Measurements from ENCODE around the gene UBE2L5.
A peak's percentile ranks its signal among the peaks of the same experiment; 100 is the strongest.

UBE2L5 gene

GRCh38 chr13:30406779-30407416, 15.4 kb upstream of the UBE2L5 start:
- no peak for DNase-seq

GRCh38 chr13:30408319-30409101, 13.8 kb upstream of the UBE2L5 start:
- DNase-seq, result peak; percentile 93

GRCh38 chr13:30409886-30410704, 12.2 kb upstream of the UBE2L5 start:
- DNase-seq, result no peak

- DNase-seq, result no peak
These were observed 11.6 kb upstream of the UBE2L5 start for GRCh38 chr13:30410705-30411125.

- no peak for DNase-seq
These were observed 9.9 kb upstream of the UBE2L5 start for GRCh38 chr13:30412346-30412745.

- DNase-seq, result no peak
These were observed 8.5 kb upstream of the UBE2L5 start for GRCh38 chr13:30413842-30414241.

GRCh38 chr13:30415430-30416030, 6.8 kb upstream of the UBE2L5 start:
- peak; percentile 55 for DNase-seq

GRCh38 chr13:30416471-30416870, 5.8 kb upstream of the UBE2L5 start:
- DNase-seq, result no peak

- DNase-seq, result peak; percentile 95
These were observed 4.1 kb upstream of the UBE2L5 start for GRCh38 chr13:30418075-30418716.

- peak; percentile 61 for DNase-seq
These were observed 3.4 kb upstream of the UBE2L5 start for GRCh38 chr13:30418717-30419459.

GRCh38 chr13:30421093-30422053, 920 bp upstream of the UBE2L5 start:
- peak; percentile 86 for DNase-seq

GRCh38 chr13:30423891-30424290, 1.6 kb downstream of the UBE2L5 start:
- DNase-seq, result no peak

- DNase-seq, result no peak
These were observed 6.9 kb downstream of the UBE2L5 start for GRCh38 chr13:30429235-30429634.

GRCh38 chr13:30429721-30430694, 7.7 kb downstream of the UBE2L5 start:
- DNase-seq, result no peak

- peak; percentile 31 for DNase-seq
These were observed 9.1 kb downstream of the UBE2L5 start for GRCh38 chr13:30431269-30431940.

- no peak for DNase-seq
These were observed 13.7 kb downstream of the UBE2L5 start for GRCh38 chr13:30435911-30436451.

GRCh38 chr13:30437177-30437576, 14.9 kb downstream of the UBE2L5 start:
- no peak for DNase-seq

GRCh38 chr13:30438286-30438685, 16.0 kb downstream of the UBE2L5 start:
- DNase-seq, result no peak
